ENCODE results near the gene TBCD.

The TBCD gene

DNA sequence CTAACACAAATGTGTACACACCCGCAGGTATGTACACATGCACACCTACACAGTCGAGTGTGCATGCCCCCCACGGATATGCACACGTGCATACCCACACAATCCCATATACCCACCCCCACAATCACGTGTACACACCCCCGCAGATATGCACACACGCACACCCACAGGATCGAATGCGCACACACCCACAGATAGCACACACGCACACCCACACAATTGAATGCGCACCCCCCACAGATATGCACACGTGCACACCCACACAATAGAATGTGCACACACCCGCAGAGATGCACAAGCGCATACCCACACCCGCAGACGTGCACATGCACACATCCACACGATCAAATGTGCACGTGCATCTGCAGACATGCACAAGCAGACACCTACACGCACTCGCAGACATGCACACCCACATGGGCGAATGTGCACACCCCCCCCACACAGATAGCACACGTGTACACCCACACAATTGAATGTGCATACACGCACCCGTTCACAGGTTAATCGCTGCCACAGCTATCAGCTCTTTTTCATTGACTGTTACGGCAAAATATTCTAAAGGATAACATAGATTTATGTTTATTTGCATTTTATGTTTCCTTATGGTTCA, 77.1 kb downstream of the TBCD start:
- Histone ChIP-seq H3K36me3 (ENCODE audit: insufficient read depth, low read length) (peaks cover 52% of the 10 kb centered on the region), H3K27me3 (ENCODE audit: insufficient read depth, low read length) (no peaks in the 10 kb centered on the region), H3K27ac (ENCODE audit: low read depth, low read length) (no peak overlapping the region), H3K9ac (ENCODE audit: low read depth, low read length) (no peak overlapping the region), H3K4me1 (ENCODE audit: insufficient read depth, low read length) (no peaks in the 10 kb centered on the region), H3K9me3 (ENCODE audit: insufficient read depth, low read depth, low read length) (no peaks in the 10 kb centered on the region), H3K4me3 (ENCODE audit: low read length) (no peak overlapping the region)
- 94% methylated on average over 26 of the region's 26 CpGs for WGBS

- Histone ChIP-seq H3K4me1 (ENCODE audit: insufficient read depth, low read length) (no peaks in the 10 kb centered on the region), H3K9ac (ENCODE audit: low read depth, low read length) (no peak overlapping the region), H3K27me3 (ENCODE audit: insufficient read depth, low read length) (no peaks in the 10 kb centered on the region), H3K36me3 (ENCODE audit: insufficient read depth, low read length) (peaks cover 56% of the 10 kb centered on the region), H3K4me3 (ENCODE audit: low read length) (no peak overlapping the region), H3K27ac (ENCODE audit: low read depth, low read length) (no peak overlapping the region), H3K9me3 (ENCODE audit: insufficient read depth, low read depth, low read length) (no peaks in the 10 kb centered on the region)
- WGBS = 96% methylated on average over 22 of the region's 22 CpGs
These were observed 78.4 kb downstream of the TBCD start for GRCh38 chr17:82830249-82830661.

GRCh38 chr17:82831041-82831817, 79.4 kb downstream of the TBCD start:
- Histone ChIP-seq H3K27me3 (ENCODE audit: insufficient read depth, low read length) (no peaks in the 10 kb centered on the region), H3K9ac (ENCODE audit: low read depth, low read length) (no peak overlapping the region), H3K4me3 (ENCODE audit: low read length) (no peak overlapping the region), H3K4me1 (ENCODE audit: insufficient read depth, low read length) (no peaks in the 10 kb centered on the region), H3K9me3 (ENCODE audit: insufficient read depth, low read depth, low read length) (no peaks in the 10 kb centered on the region), H3K36me3 (ENCODE audit: insufficient read depth, low read length) (peaks cover 56% of the 10 kb centered on the region), H3K27ac (ENCODE audit: low read depth, low read length) (no peak overlapping the region)
- 91% methylated on average over 29 of the region's 29 CpGs for WGBS

GRCh38 chr17:82831818-82832200, 79.9 kb downstream of the TBCD start:
- H3K27me3 ChIP-seq (ENCODE audit: insufficient read depth, low read length) = no peaks in the 10 kb centered on the region
- no peaks in the 10 kb centered on the region for H3K9me3 ChIP-seq (ENCODE audit: insufficient read depth, low read depth, low read length)
- 96% methylated on average over 18 of the region's 18 CpGs for WGBS
- H3K4me3 ChIP-seq (ENCODE audit: low read length) = no peak overlapping the region
- H3K27ac ChIP-seq (ENCODE audit: low read depth, low read length) = no peak overlapping the region
- peaks cover 2% of the 10 kb centered on the region; the same call in 1 of the 2 replicates for H3K4me1 ChIP-seq (ENCODE audit: insufficient read depth, low read length)
- H3K36me3 ChIP-seq (ENCODE audit: insufficient read depth, low read length) = peaks cover 54% of the 10 kb centered on the region
- no peak overlapping the region for H3K9ac ChIP-seq (ENCODE audit: low read depth, low read length)

- Histone ChIP-seq H3K9me3 (ENCODE audit: insufficient read depth, low read depth, low read length) (no peaks in the 10 kb centered on the region), H3K9ac (ENCODE audit: low read depth, low read length) (no peak overlapping the region), H3K27ac (ENCODE audit: low read depth, low read length) (no peak overlapping the region), H3K36me3 (ENCODE audit: insufficient read depth, low read length) (peaks cover 49% of the 10 kb centered on the region), H3K27me3 (ENCODE audit: insufficient read depth, low read length) (no peaks in the 10 kb centered on the region), H3K4me1 (ENCODE audit: insufficient read depth, low read length) (peaks cover 5% of the 10 kb centered on the region; the same call in 1 of the 2 replicates), H3K4me3 (ENCODE audit: low read length) (no peak overlapping the region)
- 91% methylated on average over 20 of the region's 20 CpGs for WGBS
These were observed 80.5 kb downstream of the TBCD start for GRCh38 chr17:82832411-82832810.

DNA sequence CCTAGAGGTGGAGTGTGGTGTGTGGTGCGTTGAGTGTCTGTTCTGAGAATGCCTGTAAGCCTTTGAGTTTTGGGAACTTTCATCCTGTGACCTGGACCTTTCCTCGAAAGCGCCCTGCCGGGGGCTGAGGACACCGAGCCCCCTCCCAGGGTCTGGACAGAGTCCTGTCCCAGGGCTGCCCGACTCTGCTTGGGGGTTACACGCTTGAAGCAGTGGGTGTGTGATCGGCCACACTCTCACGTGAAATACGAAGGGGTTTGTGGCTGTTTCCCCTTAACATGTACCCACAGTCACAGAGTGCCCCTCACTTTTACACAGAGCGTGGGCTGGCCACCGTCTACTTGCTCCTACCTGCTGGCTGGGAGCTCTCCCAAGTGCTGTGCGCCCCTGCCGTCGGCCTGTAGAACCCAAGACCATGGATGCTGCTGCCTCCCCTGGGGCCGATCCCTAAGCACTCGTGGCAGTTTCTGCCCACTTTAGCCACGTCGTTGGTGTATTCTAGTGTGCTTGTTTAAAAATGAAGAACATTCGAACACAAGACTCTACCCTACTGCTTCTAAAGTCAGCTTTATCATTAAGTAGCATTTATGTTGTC, 81.1 kb downstream of the TBCD start:
- WGBS = 93% methylated on average over 19 of the region's 20 CpGs
- Histone ChIP-seq H3K9me3 (ENCODE audit: insufficient read depth, low read depth, low read length) (no peaks in the 10 kb centered on the region), H3K4me1 (ENCODE audit: insufficient read depth, low read length) (peaks cover 5% of the 10 kb centered on the region; the same call in 1 of the 2 replicates), H3K36me3 (ENCODE audit: insufficient read depth, low read length) (peaks cover 49% of the 10 kb centered on the region), H3K9ac (ENCODE audit: low read depth, low read length) (no peak overlapping the region), H3K4me3 (ENCODE audit: low read length) (no peak overlapping the region), H3K27me3 (ENCODE audit: insufficient read depth, low read length) (no peaks in the 10 kb centered on the region), H3K27ac (ENCODE audit: low read depth, low read length) (no peak overlapping the region)

DNA sequence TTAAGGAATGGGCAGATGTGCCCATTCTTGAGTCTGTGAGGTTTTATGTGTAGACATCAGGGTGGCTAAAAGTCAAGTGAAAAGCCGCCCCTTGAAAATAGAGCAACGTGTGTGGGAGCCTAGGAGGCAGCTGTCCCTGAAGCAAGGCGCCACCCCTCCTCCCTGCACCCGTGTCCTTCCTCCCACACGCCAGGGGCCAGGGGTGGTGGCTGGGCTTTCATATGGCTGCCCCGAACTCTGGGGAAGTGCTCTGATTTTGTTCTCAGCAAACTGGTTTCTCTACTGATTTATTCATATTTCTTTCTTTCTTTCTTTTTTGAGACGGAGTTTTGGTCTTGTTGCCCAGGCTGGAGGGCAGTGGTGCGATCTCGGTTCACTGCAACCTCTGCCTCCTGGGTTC, 83.3 kb downstream of the TBCD start:
- H3K27ac ChIP-seq (ENCODE audit: low read depth, low read length) = no peak overlapping the region
- no peaks in the 10 kb centered on the region for H3K27me3 ChIP-seq (ENCODE audit: insufficient read depth, low read length)
- no peak overlapping the region for H3K4me3 ChIP-seq (ENCODE audit: low read length)
- H3K4me1 ChIP-seq (ENCODE audit: insufficient read depth, low read length) = peaks cover 12% of the 10 kb centered on the region
- WGBS = 89% methylated on average over 9 of the region's 9 CpGs
- no peaks in the 10 kb centered on the region for H3K9me3 ChIP-seq (ENCODE audit: insufficient read depth, low read depth, low read length)
- H3K9ac ChIP-seq (ENCODE audit: low read depth, low read length) = no peak overlapping the region
- H3K36me3 ChIP-seq (ENCODE audit: insufficient read depth, low read length) = peaks cover 45% of the 10 kb centered on the region

DNA sequence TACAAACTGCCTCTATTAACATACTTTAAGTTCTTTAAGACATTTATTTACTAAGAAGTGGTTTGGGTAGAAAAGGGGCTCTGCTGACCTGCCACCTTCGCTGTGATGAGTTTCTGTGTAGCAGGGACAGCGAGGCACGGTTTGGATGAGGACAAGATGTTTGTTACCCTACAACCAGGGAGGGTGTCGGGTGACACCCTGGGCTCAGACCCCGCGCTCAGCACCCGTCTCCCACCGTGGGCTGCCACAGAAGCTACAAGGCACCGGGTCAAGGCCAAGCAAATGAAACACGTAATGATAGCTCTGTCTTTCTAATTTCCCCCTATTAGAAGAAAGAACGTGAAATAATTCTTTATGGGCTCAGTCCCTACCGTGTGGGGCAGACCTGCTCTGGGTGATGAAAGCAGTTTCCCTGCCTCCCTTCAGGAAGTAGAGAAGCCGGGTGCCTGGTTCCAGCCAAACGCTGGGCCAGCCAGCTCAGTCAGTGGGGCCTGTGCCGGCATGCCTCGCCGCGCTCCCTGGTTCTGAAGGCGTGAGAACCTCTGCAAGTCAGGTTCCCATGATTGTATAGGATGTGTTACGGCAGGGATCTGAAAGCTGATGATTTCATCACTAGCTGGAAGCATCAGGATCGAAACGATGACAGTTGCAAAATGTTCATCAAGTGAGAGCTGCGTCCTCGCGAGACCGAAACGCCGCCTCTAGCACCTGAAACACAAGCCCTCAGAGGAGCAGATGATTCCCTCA, 84.1 kb downstream of the TBCD start:
- H3K27ac ChIP-seq (ENCODE audit: low read depth, low read length) = no peak overlapping the region
- H3K4me1 ChIP-seq (ENCODE audit: insufficient read depth, low read length) = peaks cover 15% of the 10 kb centered on the region
- no peaks in the 10 kb centered on the region for H3K27me3 ChIP-seq (ENCODE audit: insufficient read depth, low read length)
- no peaks in the 10 kb centered on the region for H3K9me3 ChIP-seq (ENCODE audit: insufficient read depth, low read depth, low read length)
- H3K4me3 ChIP-seq (ENCODE audit: low read length) = no peak overlapping the region
- H3K36me3 ChIP-seq (ENCODE audit: insufficient read depth, low read length) = peaks cover 42% of the 10 kb centered on the region
- WGBS = 93% methylated on average over 28 of the region's 28 CpGs
- H3K9ac ChIP-seq (ENCODE audit: low read depth, low read length) = no peak overlapping the region

- Histone ChIP-seq H3K4me3 (ENCODE audit: low read length) (no peak overlapping the region), H3K9me3 (ENCODE audit: insufficient read depth, low read depth, low read length) (no peaks in the 10 kb centered on the region), H3K9ac (ENCODE audit: low read depth, low read length) (no peak overlapping the region), H3K27me3 (ENCODE audit: insufficient read depth, low read length) (no peaks in the 10 kb centered on the region), H3K36me3 (ENCODE audit: insufficient read depth, low read length) (peaks cover 36% of the 10 kb centered on the region), H3K4me1 (ENCODE audit: insufficient read depth, low read length) (peaks cover 15% of the 10 kb centered on the region), H3K27ac (ENCODE audit: low read depth, low read length) (no peak overlapping the region)
- whole genome bisulfite sequencing = 91% methylated on average over 12 of the region's 12 CpGs
These were observed 85.0 kb downstream of the TBCD start for GRCh38 chr17:82836823-82837357.

DNA sequence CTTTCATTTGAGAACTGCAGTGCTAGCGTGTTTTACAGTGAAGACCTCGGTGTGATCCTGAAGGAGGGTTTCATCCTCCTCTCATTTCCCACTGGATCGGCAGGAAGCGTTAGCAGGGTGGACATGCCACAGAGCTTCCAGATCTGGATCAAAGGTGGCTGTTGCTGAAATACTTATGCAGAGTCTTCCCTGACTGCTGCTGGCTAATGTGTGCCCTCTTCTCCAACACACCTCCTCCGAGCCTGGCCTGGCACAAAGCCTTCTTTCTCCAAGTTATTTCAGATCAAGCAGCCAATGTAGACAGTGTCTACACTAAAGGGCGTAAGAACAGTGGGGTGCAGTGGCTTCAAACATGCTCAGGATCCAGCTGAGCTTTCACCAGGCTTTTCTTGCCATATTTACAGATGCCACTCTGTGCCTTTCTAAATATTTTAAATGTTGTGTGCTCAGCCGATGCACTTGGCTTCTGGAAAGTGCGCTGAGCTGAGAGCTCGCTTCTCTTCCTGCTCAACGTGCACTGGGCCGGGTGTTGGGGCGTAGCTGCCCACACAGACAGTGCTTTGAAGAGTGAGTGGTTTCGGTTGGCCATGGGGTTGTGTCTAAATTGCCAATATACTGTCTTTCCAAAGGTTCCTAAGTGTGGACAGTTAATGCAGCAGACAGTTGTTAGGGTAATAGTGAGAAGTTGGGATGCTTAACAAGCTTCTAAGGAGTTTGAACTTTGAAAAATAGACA, 85.9 kb downstream of the TBCD start:
- WGBS = 91% methylated on average over 13 of the region's 13 CpGs
- H3K4me1 ChIP-seq (ENCODE audit: insufficient read depth, low read length) = peaks cover 15% of the 10 kb centered on the region
- H3K27ac ChIP-seq (ENCODE audit: low read depth, low read length) = no peak overlapping the region

More for the DNA sequence above, 85.9 kb downstream of the TBCD start:
- Histone ChIP-seq H3K36me3 (ENCODE audit: insufficient read depth, low read length) (peaks cover 31% of the 10 kb centered on the region), H3K4me3 (ENCODE audit: low read length) (no peak overlapping the region), H3K9me3 (ENCODE audit: insufficient read depth, low read depth, low read length) (no peaks in the 10 kb centered on the region), H3K27me3 (ENCODE audit: insufficient read depth, low read length) (no peaks in the 10 kb centered on the region), H3K9ac (ENCODE audit: low read depth, low read length) (no peak overlapping the region)

Data from HUES64 (cell line).